Ovary (tissue), 9 donors: Measurements from ENCODE around the gene MANEA. TPM values are rescaled to one million over a fixed set of nuclear protein-coding genes. Genes with fewer than 3 reads are reported as not detected.

Experiments
- DNase-seq, 5 donors: peaks; one replicate each; pipeline ENCODE4 v3.0.0-alpha.2; 2019 to 2020
- H3K27ac ChIP-seq, 2 donors: fragments of 200-600 bp; one replicate each; pipeline versions ENCODE4 v1.5.1 to v1.8.0; 2019 to 2022
- H3K27me3 ChIP-seq: fragments of 200-600 bp; one replicate; pipeline ENCODE4 v1.8.0; 2022
- H3K36me3 ChIP-seq: fragments of 200-600 bp; sonication (generic); one replicate; pipeline ENCODE4 v1.5.1; 2019
- H3K4me1 ChIP-seq: one replicate; pipeline ENCODE4 v1.8.1; 2013; ENCODE audit warnings: mild to moderate bottlenecking, moderate library complexity; ENCODE audit not compliant: insufficient read depth
- H3K4me3 ChIP-seq: fragments of 200-600 bp; sonication (generic); one replicate; pipeline ENCODE4 v1.5.1; 2017
- H3K9me3 ChIP-seq, 2 donors: fragments of 200-600 bp in 1 of 2; sonication (generic) in 1 of 2; one replicate each; pipeline versions ENCODE4 v1.5.1 to v1.8.1; 2013 to 2019; ENCODE audit warnings: mild to moderate bottlenecking in 1 of 2, moderate library complexity in 1 of 2
- EP300 ChIP-seq: sonication (generic); formaldehyde crosslinking; IDR thresholded peaks from one replicate; pipeline ENCODE4 v1.6.1; 2017; ENCODE audit warnings: antibody characterized with exemption
- POLR2A ChIP-seq: fragments of 450-650 bp; IDR thresholded peaks from one replicate; pipeline ENCODE4 v1.6.1; 2017; ENCODE audit warnings: antibody characterized with exemption, mild to moderate bottlenecking, moderate library complexity
- WGBS, 3 donors: extraction: QIAGEN DNeasy Blood & Tissue Kit in 1 of 3; methylation state at CpG; one replicate each; pipeline versions ENCODE4 v1.1.5 to v1.1.7; 2013 to 2017; 5-methylcytosine and 5-hydroxymethylcytosine counted together
- intact Hi-C, 4 donors: fragments of 100-400 bp; cut with DNase I; formaldehyde crosslinking; loops; one replicate each; pipeline versions ENCODE4 v1.11.0 to v1.15.1; 2022 to 2023
- polyA plus RNA-seq, 2 donors: library from polyadenylated mRNA; stranded (reverse); fragments of 200-250 nt in 1 of 2; fragments of 350-450 nt in 1 of 2; fragmentation: Illumina TruSeq in 1 of 2; extraction: RNeasy Lipid Tissue Mini Kit (QIAGEN cat#74804) in 1 of 2; gene quantifications; one replicate each; pipeline ENCODE4 v1.2.3, GENCODE V29; 2013 to 2014
- total RNA-seq, 7 donors: library from RNA; depleted of rRNA in 2 of 7; stranded (reverse); fragments of >200 nt in 2 of 7; fragmentation: NEBNext Ultra II Directional in 3 of 7; extraction: Animal tissue kit (Norgen Biotek cat#: 25700) in 3 of 7; gene quantifications; one replicate each; pipeline versions ENCODE4 v1.1.0 to v1.2.4, GENCODE V29; 2016 to 2023
- TF ChIP-seq, protein P1 (sequence below), 3 donors: fragments of 450-650 bp in 2 of 3; fragments of 200-600 bp in 1 of 3; IDR thresholded peaks; one replicate each; pipeline versions ENCODE4 v1.5.1 to v1.8.0; 2016 to 2022; ENCODE audit warnings: antibody characterized with exemption in 3 of 3, mild to moderate bottlenecking in 1 of 3
- donor health status: DM: no; HTN: no; CAD: no; lungs with moderate emphysema.
- donor health status: DM: no; HTN: no; CAD: no.
- donor health status: Bipolar disorder and iron deficiency.
- donor health status: DM: yes; HTN: yes; CAD: no.
- donor health status: DM: no; HTN: no; CAD: no.
- donor health status: DM: yes; HTN: yes; CAD: no.

Gene MANEA
- total and polyA plus RNA-seq, 9 donors: 5.7 to 12.8 (median 8.9) TPM

DNA sequence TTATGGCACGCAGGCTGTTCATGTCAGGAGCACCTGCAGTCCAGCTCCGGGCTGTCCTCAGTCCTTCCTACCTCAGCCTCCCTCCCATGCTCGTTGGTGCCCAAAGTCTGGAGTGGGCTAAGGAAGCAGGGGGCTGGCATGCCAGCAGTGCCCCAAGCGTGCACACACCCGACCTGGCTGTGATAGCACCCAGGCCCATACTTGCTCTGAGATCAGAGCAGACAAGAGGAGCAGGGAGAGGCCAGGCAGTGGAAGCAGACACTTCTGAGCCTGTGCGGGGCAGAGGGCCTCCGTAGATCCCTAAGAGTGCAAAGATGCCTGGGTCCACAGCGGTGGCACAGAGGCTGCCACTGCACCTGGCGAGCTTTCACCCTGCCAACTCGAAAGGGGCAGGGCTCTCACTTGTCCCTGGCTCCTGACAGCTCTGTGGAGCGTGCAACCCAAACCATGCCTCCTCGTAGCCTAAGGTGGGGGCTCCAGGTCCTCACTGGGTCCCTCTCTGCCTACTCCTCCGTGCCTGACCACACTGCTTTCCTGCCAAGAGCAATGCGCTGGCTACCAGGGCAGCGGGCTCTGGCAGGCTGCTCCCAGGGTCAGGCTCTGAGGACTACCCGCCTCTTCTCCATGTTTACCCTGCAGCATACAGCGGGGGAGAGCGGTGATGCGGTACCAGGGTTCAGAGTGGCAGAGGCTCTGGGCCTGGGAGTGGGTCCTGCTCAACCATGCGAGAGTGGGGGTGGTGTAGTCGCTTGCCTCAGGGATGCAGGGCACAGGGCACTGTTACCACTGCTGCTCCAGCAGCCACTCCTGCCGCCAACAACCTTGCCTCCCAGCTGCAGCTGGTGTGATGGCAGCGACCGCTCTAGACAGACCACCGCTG is 59.5 kb downstream of the MANEA start:
- DNase-seq: no peak
- WGBS, 3 donors: 90 to 92% (median 91%) methylated on average over 24 to 25 of the region's 25 CpGs
- H3K4me3 ChIP-seq: no peak overlapping the region
- no peaks in the 10 kb centered on the region for H3K9me3 ChIP-seq
- H3K27ac ChIP-seq: no peak overlapping the region
- H3K4me1 ChIP-seq: no peaks in the 10 kb centered on the region
- no peaks in the 10 kb centered on the region for H3K36me3 ChIP-seq
- TF ChIP-seq POLR2A: no peak
- TF ChIP-seq, protein P1, sequence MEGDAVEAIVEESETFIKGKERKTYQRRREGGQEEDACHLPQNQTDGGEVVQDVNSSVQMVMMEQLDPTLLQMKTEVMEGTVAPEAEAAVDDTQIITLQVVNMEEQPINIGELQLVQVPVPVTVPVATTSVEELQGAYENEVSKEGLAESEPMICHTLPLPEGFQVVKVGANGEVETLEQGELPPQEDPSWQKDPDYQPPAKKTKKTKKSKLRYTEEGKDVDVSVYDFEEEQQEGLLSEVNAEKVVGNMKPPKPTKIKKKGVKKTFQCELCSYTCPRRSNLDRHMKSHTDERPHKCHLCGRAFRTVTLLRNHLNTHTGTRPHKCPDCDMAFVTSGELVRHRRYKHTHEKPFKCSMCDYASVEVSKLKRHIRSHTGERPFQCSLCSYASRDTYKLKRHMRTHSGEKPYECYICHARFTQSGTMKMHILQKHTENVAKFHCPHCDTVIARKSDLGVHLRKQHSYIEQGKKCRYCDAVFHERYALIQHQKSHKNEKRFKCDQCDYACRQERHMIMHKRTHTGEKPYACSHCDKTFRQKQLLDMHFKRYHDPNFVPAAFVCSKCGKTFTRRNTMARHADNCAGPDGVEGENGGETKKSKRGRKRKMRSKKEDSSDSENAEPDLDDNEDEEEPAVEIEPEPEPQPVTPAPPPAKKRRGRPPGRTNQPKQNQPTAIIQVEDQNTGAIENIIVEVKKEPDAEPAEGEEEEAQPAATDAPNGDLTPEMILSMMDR (IDR thresholded peaks at IDR 0.05): no peak
- TF ChIP-seq EP300: no peak
- H3K27me3 ChIP-seq: no peaks in the 10 kb centered on the region
- intact Hi-C loops: no loop called here

DNA sequence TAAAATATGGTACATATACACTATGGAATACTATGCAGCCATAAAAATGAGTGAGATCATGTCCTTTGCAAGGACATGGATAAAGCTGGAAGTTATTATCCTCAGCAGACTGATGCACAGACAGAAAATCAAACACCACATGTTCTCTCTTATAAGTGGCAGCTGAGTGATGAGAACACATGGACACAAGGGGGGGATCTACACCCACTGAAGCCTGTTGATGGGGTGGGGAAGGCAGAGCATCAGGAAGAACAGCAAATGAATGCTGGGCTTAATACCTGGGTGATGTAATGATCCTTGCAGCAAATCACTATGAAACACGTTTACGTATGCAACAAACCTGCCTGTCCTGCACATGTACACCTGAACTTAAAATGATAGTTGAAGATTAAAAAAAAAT is 71.3 kb downstream of the MANEA start:
- Histone ChIP-seq H3K27ac (no peak overlapping the region), H3K27me3 (no peaks in the 10 kb centered on the region), H3K4me1 (no peaks in the 10 kb centered on the region), H3K9me3 (no peaks in the 10 kb centered on the region), H3K4me3 (no peak overlapping the region), H3K36me3 (no peaks in the 10 kb centered on the region)
- WGBS, 3 donors: 89 to 92% (median 91%) methylated on average over 2 of the region's 2 CpGs
- TF ChIP-seq EP300 (no peak), POLR2A (no peak)
- TF ChIP-seq, protein P1 (IDR thresholded peaks at IDR 0.05): no peak
- DNase-seq: no peak
- intact Hi-C loops: no loop called here

DNA sequence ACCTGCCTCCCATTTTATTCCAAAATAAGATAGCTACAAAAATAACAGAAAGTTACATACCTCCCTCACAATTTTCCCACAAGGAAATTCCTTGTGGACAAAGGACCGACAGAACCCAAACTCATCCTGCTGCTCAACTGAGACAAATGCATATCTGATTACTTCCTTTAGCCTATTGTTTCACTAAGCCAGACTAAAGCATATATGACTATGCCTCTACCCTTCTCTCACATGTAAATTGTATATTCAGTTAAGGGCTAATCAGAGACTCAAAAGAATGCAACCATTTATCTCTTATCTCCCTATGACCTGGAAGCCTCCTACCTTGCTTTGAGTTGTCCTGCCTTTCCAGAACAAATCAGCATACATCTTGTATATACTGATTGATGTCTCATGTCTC is 72.1 kb downstream of the MANEA start:
- WGBS, 3 donors: 54 to 70% (median 64%) methylated on average over 1 of the region's 1 CpG
- TF ChIP-seq EP300 (no peak), POLR2A (no peak)
- TF ChIP-seq, protein P1 (IDR thresholded peaks at IDR 0.05): no peak
- no peaks in the 10 kb centered on the region for H3K36me3 ChIP-seq
- H3K27ac ChIP-seq: no peak overlapping the region
- no peak for DNase-seq
- H3K9me3 ChIP-seq: no peaks in the 10 kb centered on the region
- no peaks in the 10 kb centered on the region for H3K27me3 ChIP-seq
- H3K4me3 ChIP-seq: no peak overlapping the region
- intact Hi-C loops: no loop called here
- H3K4me1 ChIP-seq: no peaks in the 10 kb centered on the region

DNA sequence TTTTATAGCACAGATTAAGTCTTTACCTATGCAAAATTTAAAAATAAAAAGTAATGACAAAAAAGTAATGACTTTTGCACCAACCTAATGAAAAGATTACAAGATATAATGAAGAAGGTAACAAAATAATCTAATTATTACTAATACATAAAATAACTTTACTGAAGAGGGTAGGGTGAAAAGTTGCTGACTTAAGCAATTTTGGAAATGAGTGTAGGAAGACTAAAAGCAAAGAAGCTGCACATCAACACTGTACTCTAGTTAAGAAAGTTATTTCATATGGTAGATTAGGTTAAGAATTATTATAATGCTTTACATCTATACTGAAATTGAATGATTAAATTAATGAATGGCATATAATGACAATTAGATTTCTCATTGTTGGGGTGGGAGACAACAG is 76.8 kb downstream of the MANEA start:
- no peak for TF ChIP-seq EP300
- no peak for TF ChIP-seq POLR2A
- TF ChIP-seq, protein P1 (IDR thresholded peaks at IDR 0.05): no peak
- no peak overlapping the region for H3K27ac ChIP-seq
- intact Hi-C loops: no loop called here
- no peaks in the 10 kb centered on the region for H3K4me1 ChIP-seq
- no peaks in the 10 kb centered on the region for H3K36me3 ChIP-seq
- no peak for DNase-seq
- H3K9me3 ChIP-seq: no peaks in the 10 kb centered on the region
- H3K27me3 ChIP-seq: no peaks in the 10 kb centered on the region
- no peak overlapping the region for H3K4me3 ChIP-seq
